ENCODE results near the gene CYP51A1.

Gene CYP51A1

GRCh38 chr7:92131764-92132330 is 2.4 kb downstream of the CYP51A1 start:
- Histone ChIP-seq H3K4me3 (ENCODE audit: low read depth, low read length) (no peak overlapping the region), H3K9me3 (ENCODE audit: severe bottlenecking) (no peaks in the 10 kb centered on the region), H3K36me3 (peaks cover 46% of the 10 kb centered on the region), H3K27me3 (ENCODE audit: insufficient read depth, low read depth, severe bottlenecking) (no peaks in the 10 kb centered on the region), H3K27ac (no peak overlapping the region)
- TF ChIP-seq CTCF (IDR thresholded peaks at IDR 0.05; ENCODE audit: low read depth, low read length), result no peak
- no peak for DNase-seq

GRCh38 chr7:92131093-92131492 is 3.2 kb downstream of the CYP51A1 start:
- DNase-seq, result no peak
- no peak overlapping the region for H3K4me3 ChIP-seq (ENCODE audit: low read depth, low read length)
- TF ChIP-seq CTCF (IDR thresholded peaks at IDR 0.05; ENCODE audit: low read depth, low read length), result no peak
- no peak overlapping the region for H3K27ac ChIP-seq
- H3K27me3 ChIP-seq (ENCODE audit: insufficient read depth, low read depth, severe bottlenecking), result no peaks in the 10 kb centered on the region
- H3K9me3 ChIP-seq (ENCODE audit: severe bottlenecking), result no peaks in the 10 kb centered on the region
- H3K36me3 ChIP-seq, result peaks cover 54% of the 10 kb centered on the region

GRCh38 chr7:92121681-92122080 is 12.6 kb downstream of the CYP51A1 start:
- DNase-seq, result no peak
- peaks cover 6% of the 10 kb centered on the region for H3K9me3 ChIP-seq (ENCODE audit: severe bottlenecking)
- no peaks in the 10 kb centered on the region for H3K27me3 ChIP-seq (ENCODE audit: insufficient read depth, low read depth, severe bottlenecking)
- H3K36me3 ChIP-seq, result peaks cover 88% of the 10 kb centered on the region
- H3K27ac ChIP-seq, result no peak overlapping the region
- H3K4me3 ChIP-seq (ENCODE audit: low read depth, low read length), result no peak overlapping the region
- TF ChIP-seq CTCF (IDR thresholded peaks at IDR 0.05; ENCODE audit: low read depth, low read length), result no peak

GRCh38 chr7:92119213-92119759 is 15.0 kb downstream of the CYP51A1 start:
- no peak overlapping the region for H3K27ac ChIP-seq
- no peak for TF ChIP-seq CTCF (IDR thresholded peaks at IDR 0.05; ENCODE audit: low read depth, low read length)

GRCh38 chr7:92116949-92117348 is 17.3 kb downstream of the CYP51A1 start:
- no peak overlapping the region for H3K4me3 ChIP-seq (ENCODE audit: low read depth, low read length)
- no peaks in the 10 kb centered on the region for H3K27me3 ChIP-seq (ENCODE audit: insufficient read depth, low read depth, severe bottlenecking)
- peaks cover 76% of the 10 kb centered on the region for H3K36me3 ChIP-seq
- no peak for DNase-seq
- TF ChIP-seq CTCF (IDR thresholded peaks at IDR 0.05; ENCODE audit: low read depth, low read length), result no peak
- no peak overlapping the region for H3K27ac ChIP-seq
- H3K9me3 ChIP-seq (ENCODE audit: severe bottlenecking), result no peaks in the 10 kb centered on the region

More at GRCh38 chr7:92119213-92119759, 15.0 kb downstream of the CYP51A1 start:
- no peak for DNase-seq
- Histone ChIP-seq H3K4me3 (ENCODE audit: low read depth, low read length) (no peak overlapping the region), H3K9me3 (ENCODE audit: severe bottlenecking) (peaks cover 6% of the 10 kb centered on the region), H3K36me3 (peaks cover 90% of the 10 kb centered on the region), H3K27me3 (ENCODE audit: insufficient read depth, low read depth, severe bottlenecking) (no peaks in the 10 kb centered on the region)

- DNase-seq, result no peak
- H3K9me3 ChIP-seq (ENCODE audit: severe bottlenecking), result no peaks in the 10 kb centered on the region
- no peak overlapping the region for H3K27ac ChIP-seq
- H3K36me3 ChIP-seq, result peaks cover 73% of the 10 kb centered on the region
- H3K4me3 ChIP-seq (ENCODE audit: low read depth, low read length), result no peak overlapping the region
- H3K27me3 ChIP-seq (ENCODE audit: insufficient read depth, low read depth, severe bottlenecking), result no peaks in the 10 kb centered on the region
- TF ChIP-seq CTCF (IDR thresholded peaks at IDR 0.05; ENCODE audit: low read depth, low read length), result no peak
Measured at GRCh38 chr7:92115821-92116220, 18.5 kb downstream of the CYP51A1 start.

Measured in WERI-Rb-1 (cell line).